HTR-8/SVneo (cell line): ENCODE measurements around the gene GCH1.
"Not testable (repeated sequence)": the region's sequence is repeated elsewhere in the genome, so short reads cannot be mapped to it uniquely, and the experiment has no call there.

Source experiments
- DNase-seq: peaks from one replicate; pipeline ENCODE4 v3.0.0; 2011; ENCODE audit warnings: low spot score, mixed read lengths; ENCODE audit not compliant: insufficient read length
- FAIRE-seq: peaks from 2 replicates; lab custom pipeline; 2011; peaks lifted over from hg19 to GRCh38; lab: Jason Lieb, UNC

GCH1 gene

DNA sequence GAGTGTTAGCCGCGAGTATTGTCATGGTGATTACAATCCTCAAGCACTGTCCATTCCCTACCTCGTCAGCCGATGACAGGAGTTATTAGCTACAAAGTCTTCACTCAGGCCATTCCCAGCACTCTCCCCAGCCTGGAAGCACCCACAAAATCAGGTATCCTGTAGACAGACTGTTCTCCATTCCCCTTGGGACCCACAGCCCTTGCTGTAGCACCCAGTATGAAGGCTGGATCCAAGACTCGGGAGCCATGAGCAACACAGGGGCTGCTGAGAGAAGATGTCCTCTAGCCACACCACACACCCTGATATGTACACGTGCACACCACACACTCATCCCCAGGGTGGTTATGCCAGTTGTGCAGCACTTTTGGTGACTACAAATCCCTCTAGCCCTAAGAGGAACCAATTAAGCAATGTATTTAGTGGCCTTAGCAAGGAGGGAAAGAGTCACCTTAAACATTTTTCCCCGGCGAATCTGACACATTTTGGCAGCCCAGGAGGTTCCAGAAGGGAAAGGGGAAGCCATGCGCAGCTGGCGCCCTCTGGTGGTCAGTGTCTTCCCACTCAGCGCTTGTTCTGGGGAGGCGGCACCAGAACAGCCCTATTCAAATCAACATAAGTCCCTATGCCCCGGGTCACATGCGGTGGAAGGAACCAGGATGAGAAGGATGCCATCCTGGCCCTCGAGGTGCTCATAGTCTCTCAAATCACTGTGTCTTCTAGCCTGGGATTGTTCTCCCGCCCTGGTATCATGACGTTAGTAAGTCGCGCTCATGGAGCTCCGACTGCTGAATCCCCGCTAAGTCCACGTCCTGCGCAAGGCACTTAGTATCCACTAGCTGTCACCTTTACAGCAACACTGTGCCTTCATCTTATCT lies 96.9 kb downstream of the GCH1 start:
- DNase-seq, result peak; percentile 96
- peak; percentile 96 for FAIRE-seq

- DNase-seq (no peak), FAIRE-seq (no peak)
Measured at GRCh38 chr14:54805070-54805444, 97.6 kb downstream of the GCH1 start.

- FAIRE-seq (no peak), DNase-seq (no peak)
Measured at GRCh38 chr14:54804538-54805041, 98.0 kb downstream of the GCH1 start.

- FAIRE-seq (peak; percentile 80), DNase-seq (no peak)
Measured at GRCh38 chr14:54803926-54804537, 98.6 kb downstream of the GCH1 start.

DNA sequence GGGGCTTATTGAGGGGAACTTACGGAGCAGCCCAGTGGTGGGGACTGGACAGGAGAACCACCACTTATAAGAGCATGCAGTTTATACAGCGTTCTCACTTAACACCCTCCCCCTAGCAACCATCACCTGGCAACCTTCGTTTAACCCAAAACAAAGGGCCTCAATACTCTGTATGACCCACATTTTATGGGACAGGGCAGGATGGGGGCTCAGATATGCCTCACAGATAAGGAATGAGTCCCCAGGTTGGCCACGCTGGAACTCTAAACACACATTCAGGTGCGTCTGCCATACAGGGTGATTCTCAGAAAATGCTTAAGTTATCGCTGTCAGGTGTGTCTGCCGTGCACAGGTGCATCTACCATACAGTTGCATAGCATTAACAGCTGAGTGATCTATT lies 99.2 kb downstream of the GCH1 start:
- FAIRE-seq (no peak), DNase-seq (no peak)

DNA sequence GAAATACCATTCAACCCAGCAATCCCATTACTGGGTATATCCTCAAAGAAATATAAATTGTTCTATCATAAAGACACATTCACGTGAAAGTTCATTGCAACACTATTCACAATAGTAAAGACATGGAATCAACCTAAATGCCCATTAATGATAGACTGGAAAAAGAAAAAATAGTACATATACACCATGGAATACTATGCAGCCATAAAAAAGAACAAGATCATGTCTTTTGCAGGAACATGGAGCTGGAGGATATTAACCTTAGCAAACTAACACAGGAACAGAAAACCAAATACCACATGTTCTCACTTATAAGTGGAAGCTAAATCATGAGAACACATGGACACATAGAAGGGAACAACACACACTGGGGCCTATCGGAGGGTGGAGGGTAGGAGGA lies 101.1 kb downstream of the GCH1 start:
- not testable (repeated sequence) for DNase-seq, FAIRE-seq

GRCh38 chr14:54798465-54799124 lies 104.0 kb downstream of the GCH1 start:
- peak; percentile 58 for FAIRE-seq
- DNase-seq, result no peak

DNA sequence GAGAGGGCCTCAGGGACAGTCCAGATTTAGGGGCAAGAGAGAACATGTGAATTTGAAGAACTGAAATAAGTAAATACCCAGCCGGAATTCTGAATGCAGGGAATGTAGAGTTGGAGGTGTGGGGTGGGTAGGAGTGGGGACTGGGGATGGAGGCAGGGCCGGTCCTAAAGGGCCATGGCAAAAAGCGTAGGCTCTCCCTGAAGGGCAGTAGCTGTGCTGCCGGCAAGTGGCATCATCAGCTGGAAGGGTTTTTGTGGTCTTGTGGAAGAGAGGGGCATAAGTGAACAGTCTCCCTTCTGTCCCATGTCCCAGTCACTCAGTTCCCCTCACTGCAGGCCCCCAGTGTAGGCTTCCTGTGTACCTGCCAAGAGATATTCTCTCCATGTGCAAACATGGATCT lies 104.6 kb downstream of the GCH1 start:
- FAIRE-seq (peak; percentile 40), DNase-seq (no peak)

DNA sequence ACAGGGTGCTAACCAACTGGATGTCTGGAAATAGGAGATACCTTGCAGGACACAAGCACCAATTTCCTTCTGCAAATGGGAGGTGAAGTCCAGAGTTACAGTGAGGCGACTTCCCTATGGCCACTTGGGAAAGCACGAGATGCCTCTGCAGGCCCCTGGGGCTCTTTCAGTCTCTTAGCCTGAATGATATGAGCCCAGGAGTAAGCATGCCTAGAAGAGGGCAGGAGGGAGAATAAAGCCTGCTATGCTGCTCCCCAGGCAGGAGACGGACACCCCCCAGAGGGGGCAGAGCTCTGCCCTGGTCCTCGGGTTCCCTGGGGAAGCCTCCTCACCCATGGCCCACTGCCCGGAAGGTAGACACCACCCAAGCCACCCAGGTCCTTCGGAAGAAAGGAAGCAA lies 105.1 kb downstream of the GCH1 start:
- no peak for FAIRE-seq
- DNase-seq, result no peak

GRCh38 chr14:54796961-54797360 lies 105.7 kb downstream of the GCH1 start:
- DNase-seq, result peak; percentile 84
- FAIRE-seq, result peak; percentile 98

DNA sequence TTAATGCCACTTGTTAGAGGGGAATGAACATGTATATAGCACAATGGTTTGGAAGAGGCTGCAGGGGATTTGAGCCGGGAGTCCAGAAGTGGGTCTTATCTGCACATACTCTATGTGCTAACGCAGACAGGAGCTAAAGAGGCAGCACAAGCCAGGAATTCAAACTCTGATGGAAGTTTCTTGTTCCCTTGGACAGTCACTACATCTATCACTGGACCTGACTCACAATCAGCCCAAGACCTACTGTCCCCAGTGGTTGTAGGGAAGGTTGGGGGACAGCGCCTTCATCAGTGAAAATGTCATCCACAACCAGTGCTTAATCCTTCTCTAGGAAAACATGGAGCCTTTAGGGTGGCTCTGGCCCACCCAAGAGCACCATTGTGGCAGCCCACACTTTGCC lies 107.8 kb downstream of the GCH1 start:
- no peak for FAIRE-seq
- no peak for DNase-seq

DNA sequence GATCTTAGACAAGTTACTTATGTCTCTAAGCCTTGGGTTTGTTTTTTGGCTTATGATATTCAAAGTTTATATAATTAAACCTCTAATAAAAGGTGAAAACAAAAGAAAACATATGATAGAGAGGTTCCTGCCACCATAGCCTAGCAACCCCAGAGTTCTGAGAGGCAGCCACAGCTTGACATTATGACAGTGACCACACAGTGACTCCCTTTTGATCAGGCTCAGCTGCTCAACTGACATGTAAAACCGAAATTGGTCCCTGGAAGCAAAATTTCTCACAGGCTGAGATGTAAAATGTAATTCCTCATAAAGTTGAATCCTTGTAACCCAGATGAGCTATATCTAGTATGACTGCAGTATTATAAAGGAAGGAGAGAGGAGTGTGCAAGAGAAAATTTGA lies 108.5 kb downstream of the GCH1 start:
- FAIRE-seq (peak; percentile 64), DNase-seq (no peak)

GRCh38 chr14:54792288-54792687 lies 110.3 kb downstream of the GCH1 start:
- DNase-seq, result no peak
- FAIRE-seq, result no peak
